ENCODE results near the gene TRAF3. TPM values are rescaled to one million over a fixed set of nuclear protein-coding genes. Genes with fewer than 3 reads are reported as not detected.
A peak's percentile ranks its signal among the peaks of the same experiment; 100 is the strongest.

TRAF3 gene
- total RNA-seq, 1 experiment from 2014 or later = 11.2 TPM

GRCh38 chr14:102779084-102779462 lies 1.8 kb downstream of the TRAF3 start:
- Mint-ChIP-seq H3K9me3 (no peaks in the 10 kb centered on the region), H3K36me3 (no peaks in the 10 kb centered on the region), H3K4me3 (peak overlapping the region; percentile 70), H3K27ac (no peak overlapping the region), H3K4me1 (peaks cover 34% of the 10 kb centered on the region), H3K27me3 (ENCODE audit: low read depth) (peaks cover 17% of the 10 kb centered on the region)
- TF ChIP-seq SOX15 (CRISPR knock-in tag; IDR thresholded peaks at IDR 0.05) (no peak), RORB (CRISPR knock-in tag; IDR thresholded peaks at IDR 0.05) (no peak), JUN (CRISPR knock-in tag; IDR thresholded peaks at IDR 0.05) (no peak), NR3C1 (CRISPR knock-in tag; conservative IDR thresholded peaks at IDR 0.05; ENCODE audit: low read depth) (no peak), TCF7 (CRISPR knock-in tag; IDR thresholded peaks at IDR 0.05; ENCODE audit: low read depth) (no peak), USF2 (CRISPR knock-in tag; IDR thresholded peaks at IDR 0.05) (no peak), TEAD1 (CRISPR knock-in tag; IDR thresholded peaks at IDR 0.05) (no peak), ZNF281 (CRISPR knock-in tag; IDR thresholded peaks at IDR 0.05) (no peak), ATF6 (CRISPR knock-in tag; IDR thresholded peaks at IDR 0.05) (no peak), MXD4 (CRISPR knock-in tag; IDR thresholded peaks at IDR 0.05; ENCODE audit: borderline replicate concordance) (no peak), ZNF263 (CRISPR knock-in tag; IDR thresholded peaks at IDR 0.05; ENCODE audit: low read depth) (no peak), ETV6 (CRISPR knock-in tag; IDR thresholded peaks at IDR 0.05) (no peak), FOXJ3 (CRISPR knock-in tag; IDR thresholded peaks at IDR 0.05; ENCODE audit: borderline replicate concordance) (no peak), JAZF1 (CRISPR knock-in tag; IDR thresholded peaks at IDR 0.05) (no peak), RELA (CRISPR knock-in tag; IDR thresholded peaks at IDR 0.05; ENCODE audit: borderline replicate concordance) (no peak), ZNF138 (CRISPR knock-in tag; conservative IDR thresholded peaks at IDR 0.05) (no peak), CREM (CRISPR knock-in tag; IDR thresholded peaks at IDR 0.05) (no peak), IRF2 (CRISPR knock-in tag; IDR thresholded peaks at IDR 0.05; ENCODE audit: borderline replicate concordance, low read depth) (no peak)
- ChIA-PET CTCF (interaction anchor here (1.9 kb wide), 1 partner anchor 85 kb away, joined by 7 read pairs; no protein-coding TSS in a partner anchor), POLR2A (no interaction called here)
- ATAC-seq (no peak), DNase-seq (ENCODE audit: low spot score) (no peak)

- Mint-ChIP-seq H3K4me1 (peaks cover 33% of the 10 kb centered on the region), H3K9me3 (no peaks in the 10 kb centered on the region), H3K27ac (peak overlapping the region; percentile 12; the same call in 1 of the 2 replicates), H3K27me3 (ENCODE audit: low read depth) (peaks cover 17% of the 10 kb centered on the region), H3K36me3 (no peaks in the 10 kb centered on the region), H3K4me3 (peak overlapping the region; percentile 70)
- ChIA-PET POLR2A (no interaction called here), CTCF (interaction anchor here (1.9 kb wide), 1 partner anchor 85 kb away, joined by 7 read pairs; no protein-coding TSS in a partner anchor)
- no peak for ATAC-seq
- no peak for DNase-seq (ENCODE audit: low spot score)
- TF ChIP-seq TEAD1 (CRISPR knock-in tag; IDR thresholded peaks at IDR 0.05) (no peak), NFYB (CRISPR knock-in tag; conservative IDR thresholded peaks at IDR 0.05; ENCODE audit: low read depth) (no peak), CREB1 (CRISPR knock-in tag; IDR thresholded peaks at IDR 0.05) (no peak), ZNF317 (CRISPR knock-in tag; IDR thresholded peaks at IDR 0.05; ENCODE audit: borderline replicate concordance, low read depth) (no peak)
- TF ChIP-seq, protein P1, sequence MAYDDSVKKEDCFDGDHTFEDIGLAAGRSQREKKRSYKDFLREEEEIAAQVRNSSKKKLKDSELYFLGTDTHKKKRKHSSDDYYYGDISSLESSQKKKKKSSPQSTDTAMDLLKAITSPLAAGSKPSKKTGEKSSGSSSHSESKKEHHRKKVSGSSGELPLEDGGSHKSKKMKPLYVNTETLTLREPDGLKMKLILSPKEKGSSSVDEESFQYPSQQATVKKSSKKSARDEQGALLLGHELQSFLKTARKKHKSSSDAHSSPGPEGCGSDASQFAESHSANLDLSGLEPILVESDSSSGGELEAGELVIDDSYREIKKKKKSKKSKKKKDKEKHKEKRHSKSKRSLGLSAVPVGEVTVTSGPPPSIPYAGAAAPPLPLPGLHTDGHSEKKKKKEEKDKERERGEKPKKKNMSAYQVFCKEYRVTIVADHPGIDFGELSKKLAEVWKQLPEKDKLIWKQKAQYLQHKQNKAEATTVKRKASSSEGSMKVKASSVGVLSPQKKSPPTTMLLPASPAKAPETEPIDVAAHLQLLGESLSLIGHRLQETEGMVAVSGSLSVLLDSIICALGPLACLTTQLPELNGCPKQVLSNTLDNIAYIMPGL (CRISPR knock-in tag; IDR thresholded peaks at IDR 0.05) = no peak
- TF ChIP-seq, protein P2, sequence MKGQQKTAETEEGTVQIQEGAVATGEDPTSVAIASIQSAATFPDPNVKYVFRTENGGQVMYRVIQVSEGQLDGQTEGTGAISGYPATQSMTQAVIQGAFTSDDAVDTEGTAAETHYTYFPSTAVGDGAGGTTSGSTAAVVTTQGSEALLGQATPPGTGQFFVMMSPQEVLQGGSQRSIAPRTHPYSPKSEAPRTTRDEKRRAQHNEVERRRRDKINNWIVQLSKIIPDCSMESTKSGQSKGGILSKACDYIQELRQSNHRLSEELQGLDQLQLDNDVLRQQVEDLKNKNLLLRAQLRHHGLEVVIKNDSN (CRISPR knock-in tag; IDR thresholded peaks at IDR 0.05) = no peak
- TF ChIP-seq, protein P3, sequence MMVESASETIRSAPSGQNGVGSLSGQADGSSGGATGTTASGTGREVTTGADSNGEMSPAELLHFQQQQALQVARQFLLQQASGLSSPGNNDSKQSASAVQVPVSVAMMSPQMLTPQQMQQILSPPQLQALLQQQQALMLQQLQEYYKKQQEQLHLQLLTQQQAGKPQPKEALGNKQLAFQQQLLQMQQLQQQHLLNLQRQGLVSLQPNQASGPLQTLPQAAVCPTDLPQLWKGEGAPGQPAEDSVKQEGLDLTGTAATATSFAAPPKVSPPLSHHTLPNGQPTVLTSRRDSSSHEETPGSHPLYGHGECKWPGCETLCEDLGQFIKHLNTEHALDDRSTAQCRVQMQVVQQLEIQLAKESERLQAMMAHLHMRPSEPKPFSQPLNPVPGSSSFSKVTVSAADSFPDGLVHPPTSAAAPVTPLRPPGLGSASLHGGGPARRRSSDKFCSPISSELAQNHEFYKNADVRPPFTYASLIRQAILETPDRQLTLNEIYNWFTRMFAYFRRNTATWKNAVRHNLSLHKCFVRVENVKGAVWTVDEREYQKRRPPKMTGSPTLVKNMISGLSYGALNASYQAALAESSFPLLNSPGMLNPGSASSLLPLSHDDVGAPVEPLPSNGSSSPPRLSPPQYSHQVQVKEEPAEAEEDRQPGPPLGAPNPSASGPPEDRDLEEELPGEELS (CRISPR knock-in tag; IDR thresholded peaks at IDR 0.05) = no peak
Observed at GRCh38 chr14:102779574-102780315, 2.5 kb downstream of the TRAF3 start.

Data from WTC11 (cell line).